ENCODE data around the gene IL17RB.
A peak's percentile ranks its signal among the peaks of the same experiment; 100 is the strongest.

Gene IL17RB

GRCh38 chr3:53842436-53843194 lies 3.8 kb upstream of the IL17RB start:
- no peaks in the 10 kb centered on the region for H3K36me3 ChIP-seq
- H3K4me3 ChIP-seq: no peak overlapping the region
- no peak for TF ChIP-seq Cebpa-rat (IDR thresholded peaks at IDR 0.05)
- no peak overlapping the region for H3K27ac ChIP-seq
- peaks cover 40% of the 10 kb centered on the region for H3K27me3 ChIP-seq
- H3K9me3 ChIP-seq: peaks cover 22% of the 10 kb centered on the region
- H3K9ac ChIP-seq: no peak overlapping the region
- peaks cover 9% of the 10 kb centered on the region for H3K4me1 ChIP-seq
- H3K4me2 ChIP-seq: no peak overlapping the region
- no peaks in the 10 kb centered on the region for H4K20me1 ChIP-seq

DNA sequence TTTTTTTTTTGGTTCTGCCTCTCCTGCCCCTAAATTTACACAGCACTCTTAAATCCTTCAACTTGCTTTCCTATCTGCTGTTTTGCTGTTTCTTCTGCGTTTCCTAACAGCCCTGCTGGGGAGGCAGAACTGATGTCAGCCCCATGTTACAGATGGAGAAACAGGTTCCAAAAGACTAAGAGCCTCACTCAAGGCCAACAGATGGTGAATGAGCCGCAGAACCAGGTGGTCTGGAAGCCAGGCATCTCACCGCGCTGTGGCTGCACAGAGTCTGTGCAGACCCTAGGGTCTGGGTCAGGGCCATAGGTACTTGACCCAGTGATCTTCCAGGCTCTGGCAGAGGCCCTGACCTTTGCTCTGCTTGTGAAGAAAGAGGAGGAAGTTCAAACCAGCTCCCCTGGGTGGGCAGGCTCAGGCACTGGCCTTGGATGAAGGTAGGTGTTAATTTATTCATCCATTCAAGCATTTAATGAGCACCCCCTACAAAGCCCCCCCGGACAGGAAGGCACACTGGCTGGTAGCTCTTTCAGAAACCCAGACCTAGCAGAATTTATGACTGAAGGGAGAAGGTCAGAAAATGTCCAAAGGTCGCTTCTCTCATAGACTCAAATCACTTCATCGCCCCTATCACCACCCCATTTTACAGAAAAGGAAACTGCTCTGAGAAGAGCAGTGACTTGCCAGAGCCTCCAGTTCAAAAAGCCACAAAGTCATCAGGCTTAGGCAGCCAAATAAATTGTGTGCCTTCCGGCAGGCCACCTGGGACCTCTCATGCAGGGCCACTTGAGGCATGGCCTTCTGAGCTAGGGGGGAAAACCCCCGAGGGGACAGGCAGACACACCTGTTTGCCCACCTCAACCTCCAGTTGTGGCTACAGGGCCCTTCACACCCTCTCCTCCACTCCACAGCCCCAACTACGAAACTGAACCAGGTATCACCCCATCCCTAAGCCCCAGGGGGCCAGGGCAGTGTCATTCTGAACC lies 2.9 kb upstream of the IL17RB start:
- no peaks in the 10 kb centered on the region for H3K36me3 ChIP-seq
- TF ChIP-seq Cebpa-rat (IDR thresholded peaks at IDR 0.05): no peak
- H3K27me3 ChIP-seq: peaks cover 40% of the 10 kb centered on the region
- peaks cover 9% of the 10 kb centered on the region for H3K4me1 ChIP-seq
- H3K4me2 ChIP-seq: peak overlapping the region; percentile 23
- H3K4me3 ChIP-seq: no peak overlapping the region
- no peak overlapping the region for H3K27ac ChIP-seq
- H4K20me1 ChIP-seq: no peaks in the 10 kb centered on the region
- peaks cover 22% of the 10 kb centered on the region for H3K9me3 ChIP-seq
- no peak overlapping the region for H3K9ac ChIP-seq

- Histone ChIP-seq H3K4me1 (peaks cover 9% of the 10 kb centered on the region), H3K9me3 (peaks cover 22% of the 10 kb centered on the region), H3K4me3 (no peak overlapping the region), H4K20me1 (no peaks in the 10 kb centered on the region), H3K27ac (no peak overlapping the region), H3K4me2 (no peak overlapping the region; the same call in 1 of the 2 replicates), H3K27me3 (peaks cover 40% of the 10 kb centered on the region), H3K9ac (no peak overlapping the region), H3K36me3 (no peaks in the 10 kb centered on the region)
- TF ChIP-seq Cebpa-rat (IDR thresholded peaks at IDR 0.05): no peak
Observed at GRCh38 chr3:53844262-53845102, 1.9 kb upstream of the IL17RB start.

- peaks cover 22% of the 10 kb centered on the region for H3K9me3 ChIP-seq
- H3K27me3 ChIP-seq: peaks cover 40% of the 10 kb centered on the region
- no peak for TF ChIP-seq Cebpa-rat (IDR thresholded peaks at IDR 0.05)
- no peak overlapping the region for H3K9ac ChIP-seq
- peak overlapping the region; percentile 1; the same call in 1 of the 2 replicates for H3K4me3 ChIP-seq
- H3K4me1 ChIP-seq: peaks cover 9% of the 10 kb centered on the region
- H3K36me3 ChIP-seq: no peaks in the 10 kb centered on the region
- no peak overlapping the region for H3K27ac ChIP-seq
- no peaks in the 10 kb centered on the region for H4K20me1 ChIP-seq
- 0 out of 2 replicates have a peak overlapping the region, but pooled peaks have one; percentile 6 for H3K4me2 ChIP-seq
Observed at GRCh38 chr3:53845103-53845880, 1.1 kb upstream of the IL17RB start.

GRCh38 chr3:53845881-53846133 lies 561 bp upstream of the IL17RB start:
- no peak for TF ChIP-seq Cebpa-rat (IDR thresholded peaks at IDR 0.05)
- Histone ChIP-seq H3K4me2 (0 out of 2 replicates have a peak overlapping the region, but pooled peaks have one; percentile 6), H3K27ac (no peak overlapping the region), H4K20me1 (no peaks in the 10 kb centered on the region), H3K4me3 (peak overlapping the region; percentile 1; the same call in 1 of the 2 replicates), H3K27me3 (peaks cover 40% of the 10 kb centered on the region), H3K9me3 (peaks cover 22% of the 10 kb centered on the region), H3K4me1 (peaks cover 9% of the 10 kb centered on the region), H3K9ac (no peak overlapping the region), H3K36me3 (no peaks in the 10 kb centered on the region)

DNA sequence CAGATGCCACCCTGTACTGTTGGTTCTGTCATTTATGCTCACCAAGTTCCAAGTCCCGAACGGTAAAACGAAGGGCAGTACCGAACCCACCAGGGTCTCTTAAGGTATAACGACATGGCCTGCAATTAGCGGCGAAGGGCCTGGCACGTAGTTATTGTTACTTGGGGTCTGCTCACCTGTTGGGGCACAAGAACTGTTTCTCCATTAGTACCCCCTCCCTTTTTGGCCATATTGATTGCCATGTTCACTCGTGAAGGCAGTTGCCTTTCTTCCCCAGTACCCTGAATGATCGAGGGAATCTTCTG lies 435 bp downstream of the IL17RB start:
- peaks cover 9% of the 10 kb centered on the region for H3K4me1 ChIP-seq
- no peak overlapping the region for H3K4me2 ChIP-seq
- no peak overlapping the region for H3K27ac ChIP-seq
- H4K20me1 ChIP-seq: no peaks in the 10 kb centered on the region
- no peak overlapping the region for H3K9ac ChIP-seq
- no peak overlapping the region for H3K4me3 ChIP-seq
- TF ChIP-seq Cebpa-rat (IDR thresholded peaks at IDR 0.05): no peak
- H3K27me3 ChIP-seq: peaks cover 40% of the 10 kb centered on the region
- H3K36me3 ChIP-seq: no peaks in the 10 kb centered on the region
- peaks cover 22% of the 10 kb centered on the region for H3K9me3 ChIP-seq

- Histone ChIP-seq H4K20me1 (no peaks in the 10 kb centered on the region), H3K27me3 (peaks cover 28% of the 10 kb centered on the region), H3K4me2 (no peak overlapping the region), H3K36me3 (no peaks in the 10 kb centered on the region), H3K4me1 (no peaks in the 10 kb centered on the region), H3K27ac (no peak overlapping the region), H3K9me3 (peaks cover 22% of the 10 kb centered on the region), H3K4me3 (no peak overlapping the region), H3K9ac (no peak overlapping the region)
- TF ChIP-seq Cebpa-rat (IDR thresholded peaks at IDR 0.05): no peak
Observed at GRCh38 chr3:53849916-53850315, 3.5 kb downstream of the IL17RB start.

DNA sequence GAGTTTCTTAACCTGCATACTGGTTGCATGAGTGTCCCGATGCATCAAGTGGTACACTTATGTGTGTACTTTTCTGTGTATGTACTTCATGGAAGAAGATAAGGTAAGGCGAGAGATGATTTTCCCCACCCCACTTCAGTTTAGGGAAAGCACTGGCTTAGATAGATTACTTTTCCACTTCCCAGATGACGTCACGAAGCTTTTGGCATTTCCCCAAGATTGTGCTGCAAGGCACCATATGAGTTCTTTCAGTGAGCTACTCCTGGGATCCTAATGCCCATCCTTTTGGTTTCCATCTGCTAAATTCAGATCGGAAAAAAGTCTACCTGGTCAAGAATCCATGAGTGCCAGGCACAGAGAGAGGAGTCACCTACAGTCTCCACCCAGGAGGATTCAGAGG lies 4.5 kb downstream of the IL17RB start:
- Histone ChIP-seq H3K4me3 (no peak overlapping the region), H3K36me3 (no peaks in the 10 kb centered on the region), H3K27me3 (peaks cover 18% of the 10 kb centered on the region), H4K20me1 (no peaks in the 10 kb centered on the region), H3K4me2 (no peak overlapping the region), H3K27ac (no peak overlapping the region), H3K9ac (no peak overlapping the region), H3K4me1 (no peaks in the 10 kb centered on the region), H3K9me3 (peaks cover 13% of the 10 kb centered on the region)
- TF ChIP-seq Cebpa-rat (IDR thresholded peaks at IDR 0.05): no peak

GRCh38 chr3:53856964-53857363 lies 10.6 kb downstream of the IL17RB start:
- peaks cover 23% of the 10 kb centered on the region for H3K4me1 ChIP-seq
- no peaks in the 10 kb centered on the region for H4K20me1 ChIP-seq
- H3K9ac ChIP-seq: no peak overlapping the region
- H3K27ac ChIP-seq: no peak overlapping the region
- H3K9me3 ChIP-seq: no peaks in the 10 kb centered on the region
- H3K27me3 ChIP-seq: no peaks in the 10 kb centered on the region
- H3K4me2 ChIP-seq: peak overlapping the region; percentile 20; the same call in 1 of the 2 replicates
- H3K4me3 ChIP-seq: no peak overlapping the region
- TF ChIP-seq Cebpa-rat (IDR thresholded peaks at IDR 0.05): no peak
- H3K36me3 ChIP-seq: peaks cover 28% of the 10 kb centered on the region

Data from BLaER1 (cell line).